BLaER1 treated with 17β-estradiol and CSF1 and Interleukin-3, amounts not matched to agents 10 nM and 100 nM (cell line): ENCODE measurements around the gene RGS21.
"Not testable (repeated sequence)": the region's sequence is repeated elsewhere in the genome, so short reads cannot be mapped to it uniquely, and the experiment has no call there.

Experiments
- H3K27ac ChIP-seq, 11 experiments: shearing (Covaris generic); formaldehyde crosslinking; 2 replicates each; pipeline ENCODE4 v1.8.1; 2022
- H3K27me3 ChIP-seq, 11 experiments: shearing (Covaris generic); formaldehyde crosslinking; 2 replicates each; pipeline ENCODE4 v1.8.1; 2022
- H3K36me3 ChIP-seq, 11 experiments: shearing (Covaris generic); formaldehyde crosslinking; 2 replicates each; pipeline ENCODE4 v1.8.1; 2022
- H3K4me1 ChIP-seq, 10 experiments: shearing (Covaris generic); formaldehyde crosslinking; 2 replicates each; pipeline ENCODE4 v1.8.1; 2022
- H3K4me2 ChIP-seq, 11 experiments: shearing (Covaris generic); formaldehyde crosslinking; 2 replicates each; pipeline ENCODE4 v1.8.1; 2022
- H3K4me3 ChIP-seq, 10 experiments: shearing (Covaris generic); formaldehyde crosslinking; 2 replicates each; pipeline ENCODE4 v1.8.1; 2022
- H3K9ac ChIP-seq, 11 experiments: shearing (Covaris generic); formaldehyde crosslinking; 2 replicates each; pipeline ENCODE4 v1.8.1; 2022
- H3K9me3 ChIP-seq, 11 experiments: shearing (Covaris generic); formaldehyde crosslinking; replicated peaks in 1 of 11; 2 replicates each; pipeline ENCODE4 v1.8.1; 2022
- H4K20me1 ChIP-seq, 11 experiments: shearing (Covaris generic); formaldehyde crosslinking; 2 replicates each; pipeline ENCODE4 v1.8.1; 2022
- Cebpa-rat ChIP-seq, 11 experiments: shearing (Covaris generic); IDR thresholded peaks; 2 replicates each; pipeline ENCODE4 v1.8.1; 2022

RGS21 gene

GRCh38 chr1:192316942-192317450, at the start of gene RGS21:
TSS of gene RGS21 (plus strand) at chr1:192316992. CDS start at chr1:192343037, 26,045 bp downstream.
- Histone ChIP-seq H3K27ac (no peak within 1 kb of the TSS), H3K9ac (no peak within 1 kb of the TSS), H3K27me3 (no peaks in the 10 kb centered on the region), H3K9me3 (no peaks in the 10 kb centered on the region), H3K36me3 (no peaks in the 10 kb centered on the region), H3K4me2 (no peak within 1 kb of the TSS), H4K20me1 (no peaks in the 10 kb centered on the region), H3K4me1 (no peaks in the 10 kb centered on the region), H3K4me3 (no peak within 1 kb of the TSS)
- no peak for TF ChIP-seq Cebpa-rat (IDR thresholded peaks at IDR 0.05)

- no peak overlapping the region for H3K27ac ChIP-seq
- H3K9ac ChIP-seq: no peak overlapping the region
- no peaks in the 10 kb centered on the region; a peak in 1 of 22 replicates for H4K20me1 ChIP-seq
- no peak for TF ChIP-seq Cebpa-rat (IDR thresholded peaks at IDR 0.05)
- H3K36me3 ChIP-seq: no peaks in the 10 kb centered on the region
- H3K27me3 ChIP-seq: no peaks in the 10 kb centered on the region
- no peak overlapping the region for H3K4me3 ChIP-seq
- H3K4me2 ChIP-seq: no peak overlapping the region
- peaks cover 0 to 16% (median 0%) of the 10 kb centered on the region in 10 experiments; a peak in 6 of 20 replicates for H3K4me1 ChIP-seq
- H3K9me3 ChIP-seq: no peaks in the 10 kb centered on the region
Observed at GRCh38 chr1:192268468-192269052, 48.2 kb upstream of the RGS21 start.

GRCh38 chr1:192270398-192270797, 46.4 kb upstream of the RGS21 start:
- Histone ChIP-seq H3K4me2 (no peak overlapping the region), H3K4me1 (peaks cover 0 to 7% (median 0%) of the 10 kb centered on the region in 10 experiments; a peak in 2 of 20 replicates), H3K27me3 (no peaks in the 10 kb centered on the region), H3K9me3 (no peaks in the 10 kb centered on the region), H3K4me3 (no peak overlapping the region), H3K9ac (no peak overlapping the region), H4K20me1 (no peaks in the 10 kb centered on the region; a peak in 1 of 22 replicates), H3K27ac (no peak overlapping the region), H3K36me3 (no peaks in the 10 kb centered on the region)
- no peak for TF ChIP-seq Cebpa-rat (IDR thresholded peaks at IDR 0.05)

GRCh38 chr1:192272732-192273131, 44.1 kb upstream of the RGS21 start:
- no peaks in the 10 kb centered on the region for H3K9me3 ChIP-seq
- H3K27ac ChIP-seq: no peak overlapping the region
- no peaks in the 10 kb centered on the region for H3K36me3 ChIP-seq
- no peak overlapping the region for H3K4me2 ChIP-seq
- no peaks in the 10 kb centered on the region; a peak in 1 of 22 replicates for H4K20me1 ChIP-seq
- no peaks in the 10 kb centered on the region for H3K4me1 ChIP-seq
- no peak overlapping the region for H3K9ac ChIP-seq
- no peak overlapping the region for H3K4me3 ChIP-seq
- no peaks in the 10 kb centered on the region for H3K27me3 ChIP-seq
- no peak for TF ChIP-seq Cebpa-rat (IDR thresholded peaks at IDR 0.05)

- Histone ChIP-seq H3K27me3 (no peaks in the 10 kb centered on the region), H3K9ac (no peak overlapping the region), H3K36me3 (no peaks in the 10 kb centered on the region), H3K4me3 (no peak overlapping the region), H3K27ac (no peak overlapping the region), H3K9me3 (no peaks in the 10 kb centered on the region), H3K4me1 (no peaks in the 10 kb centered on the region), H3K4me2 (no peak overlapping the region), H4K20me1 (no peaks in the 10 kb centered on the region; a peak in 1 of 22 replicates)
- no peak for TF ChIP-seq Cebpa-rat (IDR thresholded peaks at IDR 0.05)
Observed at GRCh38 chr1:192274588-192274987, 42.2 kb upstream of the RGS21 start.

GRCh38 chr1:192277635-192278034, 39.2 kb upstream of the RGS21 start:
- TF ChIP-seq Cebpa-rat (IDR thresholded peaks at IDR 0.05): no peak
- Histone ChIP-seq H3K27ac (no peak overlapping the region), H3K36me3 (no peaks in the 10 kb centered on the region), H3K4me2 (no peak overlapping the region), H3K9ac (no peak overlapping the region), H3K9me3 (peaks cover 0 to 25% (median 15%) of the 10 kb centered on the region in 11 experiments; a peak in 18 of 22 replicates), H3K4me1 (no peaks in the 10 kb centered on the region), H3K27me3 (no peaks in the 10 kb centered on the region), H3K4me3 (no peak overlapping the region), H4K20me1 (no peaks in the 10 kb centered on the region; a peak in 1 of 22 replicates)

GRCh38 chr1:192284927-192285326, 31.9 kb upstream of the RGS21 start:
- Histone ChIP-seq H3K36me3 (no peaks in the 10 kb centered on the region), H3K9ac (no peak overlapping the region), H4K20me1 (no peaks in the 10 kb centered on the region), H3K9me3 (peaks cover 4 to 50% (median 21%) of the 10 kb centered on the region in 11 experiments; a peak in 20 of 22 replicates), H3K4me2 (no peak overlapping the region), H3K4me1 (no peaks in the 10 kb centered on the region), H3K27me3 (no peaks in the 10 kb centered on the region), H3K4me3 (no peak overlapping the region), H3K27ac (no peak overlapping the region)
- no peak for TF ChIP-seq Cebpa-rat (IDR thresholded peaks at IDR 0.05)

- H3K36me3 ChIP-seq: no peaks in the 10 kb centered on the region
- no peaks in the 10 kb centered on the region for H3K27me3 ChIP-seq
- no peak overlapping the region for H3K4me3 ChIP-seq
- H3K4me2 ChIP-seq: no peak overlapping the region
- no peak for TF ChIP-seq Cebpa-rat (IDR thresholded peaks at IDR 0.05)
- no peaks in the 10 kb centered on the region for H3K4me1 ChIP-seq
- no peak overlapping the region for H3K27ac ChIP-seq
- no peak overlapping the region for H3K9ac ChIP-seq
- H4K20me1 ChIP-seq: no peaks in the 10 kb centered on the region
- peaks cover 7 to 20% (median 10%) of the 10 kb centered on the region in 11 experiments for H3K9me3 ChIP-seq
Observed at GRCh38 chr1:192303029-192303428, 13.8 kb upstream of the RGS21 start.

GRCh38 chr1:192308314-192308713, 8.5 kb upstream of the RGS21 start:
- not testable (repeated sequence) for H3K36me3 ChIP-seq, H3K9ac ChIP-seq, H3K27me3 ChIP-seq, H4K20me1 ChIP-seq, H3K4me2 ChIP-seq, H3K4me3 ChIP-seq, H3K27ac ChIP-seq, H3K4me1 ChIP-seq
- H3K9me3 ChIP-seq: peaks cover 21 to 38% (median 24%) of the 10 kb centered on the region in 11 experiments

- H3K36me3 ChIP-seq: no peaks in the 10 kb centered on the region
- H3K27ac ChIP-seq: no peak overlapping the region
- H4K20me1 ChIP-seq: no peaks in the 10 kb centered on the region
- H3K9me3 ChIP-seq: peaks cover 21 to 35% (median 24%) of the 10 kb centered on the region in 11 experiments
- H3K4me3 ChIP-seq: no peak overlapping the region
- TF ChIP-seq Cebpa-rat (IDR thresholded peaks at IDR 0.05): no peak
- H3K4me1 ChIP-seq: no peaks in the 10 kb centered on the region
- H3K27me3 ChIP-seq: no peaks in the 10 kb centered on the region
- H3K4me2 ChIP-seq: no peak overlapping the region
- no peak overlapping the region for H3K9ac ChIP-seq
Observed at GRCh38 chr1:192311281-192311680, 5.5 kb upstream of the RGS21 start.
